ENCODE results near the gene UBQLN4. TPM values are rescaled to one million over a fixed set of nuclear protein-coding genes. Genes with fewer than 3 reads are reported as not detected.

UBQLN4 gene
- total RNA-seq, 1 donor from 2014 or later = 32.5 TPM

DNA sequence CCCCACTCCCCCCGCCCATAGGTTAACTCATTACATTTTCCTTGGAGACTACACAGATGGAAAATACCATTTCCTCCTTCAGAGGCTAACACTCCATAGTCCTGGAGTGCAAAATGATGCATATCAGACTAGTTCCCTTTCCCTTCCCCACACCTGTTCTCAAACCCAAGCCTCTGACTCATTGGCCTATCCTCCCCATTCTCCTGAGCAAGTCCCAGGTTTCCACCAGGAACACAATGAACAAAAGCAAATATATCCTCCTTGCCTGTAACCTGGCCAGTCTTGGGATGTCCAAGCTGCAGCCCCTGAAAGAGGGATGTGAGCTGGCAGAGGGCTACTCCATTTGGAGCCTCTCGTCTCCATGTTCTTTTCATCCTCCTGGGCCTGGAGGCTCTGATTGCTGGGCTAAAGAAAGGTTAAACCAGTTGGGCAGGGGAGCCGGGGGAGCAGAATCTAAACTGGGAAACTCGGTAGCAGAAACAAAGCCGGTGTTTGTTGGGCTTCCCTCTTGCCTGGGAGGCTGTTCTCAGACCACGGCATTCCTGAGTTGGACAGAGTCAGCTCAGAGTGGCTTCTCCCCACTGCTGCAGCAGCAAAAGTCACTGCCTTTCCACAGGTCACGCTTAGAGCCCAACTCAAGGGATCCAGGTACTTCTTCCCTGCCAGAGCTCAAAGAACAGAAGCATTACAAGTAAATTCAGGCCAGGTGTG is 46.8 kb downstream of the UBQLN4 start:
- Histone ChIP-seq H3K36me3 (peaks cover 48% of the 10 kb centered on the region), H3K27ac (peak overlapping the region; percentile 18), H3K27me3 (ENCODE audit: low read depth) (no peaks in the 10 kb centered on the region), H3K9me3 (no peaks in the 10 kb centered on the region), H3K4me3 (no peak overlapping the region), H3K4me1 (no peaks in the 10 kb centered on the region)
- DNase-seq = no peak
- intact Hi-C loops (cut with DNase I) = no loop called here
- TF ChIP-seq CTCF (IDR thresholded peaks at IDR 0.05) = no peak
- no peak for ATAC-seq

- no peaks in the 10 kb centered on the region for H3K27me3 ChIP-seq (ENCODE audit: low read depth)
- intact Hi-C loops (cut with DNase I) = no loop called here
- H3K36me3 ChIP-seq = peaks cover 30% of the 10 kb centered on the region
- no peak overlapping the region for H3K4me3 ChIP-seq
- H3K27ac ChIP-seq = no peak overlapping the region
- ATAC-seq (peak; percentile 44 to 54), DNase-seq (no peak)
- H3K4me1 ChIP-seq = no peaks in the 10 kb centered on the region
- TF ChIP-seq CTCF (IDR thresholded peaks at IDR 0.05) = no peak
- no peaks in the 10 kb centered on the region for H3K9me3 ChIP-seq
These were observed 48.6 kb downstream of the UBQLN4 start for GRCh38 chr1:156004843-156005584.

DNA sequence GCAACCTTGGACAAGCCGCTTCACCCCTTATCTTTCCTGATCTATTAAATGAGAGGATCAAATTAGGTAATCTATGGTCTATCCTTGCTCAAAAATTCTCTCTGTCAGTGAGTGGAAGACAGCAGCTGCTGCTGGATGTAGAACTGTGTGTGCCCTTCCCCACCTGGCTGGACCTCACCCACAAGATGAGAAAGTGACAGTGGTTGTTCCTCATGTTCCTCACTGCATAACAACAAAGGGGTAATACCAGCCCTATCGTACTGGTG is 49.7 kb downstream of the UBQLN4 start:
- H3K36me3 ChIP-seq = peaks cover 18% of the 10 kb centered on the region
- intact Hi-C loops (cut with DNase I) = no loop called here
- H3K27ac ChIP-seq = peak overlapping the region; percentile 63
- no peak for ATAC-seq
- peak overlapping the region; percentile 46 for H3K4me3 ChIP-seq
- no peaks in the 10 kb centered on the region for H3K27me3 ChIP-seq (ENCODE audit: low read depth)
- TF ChIP-seq CTCF (IDR thresholded peaks at IDR 0.05) = no peak
- H3K9me3 ChIP-seq = no peaks in the 10 kb centered on the region
- no peaks in the 10 kb centered on the region for H3K4me1 ChIP-seq
- DNase-seq = no peak

DNA sequence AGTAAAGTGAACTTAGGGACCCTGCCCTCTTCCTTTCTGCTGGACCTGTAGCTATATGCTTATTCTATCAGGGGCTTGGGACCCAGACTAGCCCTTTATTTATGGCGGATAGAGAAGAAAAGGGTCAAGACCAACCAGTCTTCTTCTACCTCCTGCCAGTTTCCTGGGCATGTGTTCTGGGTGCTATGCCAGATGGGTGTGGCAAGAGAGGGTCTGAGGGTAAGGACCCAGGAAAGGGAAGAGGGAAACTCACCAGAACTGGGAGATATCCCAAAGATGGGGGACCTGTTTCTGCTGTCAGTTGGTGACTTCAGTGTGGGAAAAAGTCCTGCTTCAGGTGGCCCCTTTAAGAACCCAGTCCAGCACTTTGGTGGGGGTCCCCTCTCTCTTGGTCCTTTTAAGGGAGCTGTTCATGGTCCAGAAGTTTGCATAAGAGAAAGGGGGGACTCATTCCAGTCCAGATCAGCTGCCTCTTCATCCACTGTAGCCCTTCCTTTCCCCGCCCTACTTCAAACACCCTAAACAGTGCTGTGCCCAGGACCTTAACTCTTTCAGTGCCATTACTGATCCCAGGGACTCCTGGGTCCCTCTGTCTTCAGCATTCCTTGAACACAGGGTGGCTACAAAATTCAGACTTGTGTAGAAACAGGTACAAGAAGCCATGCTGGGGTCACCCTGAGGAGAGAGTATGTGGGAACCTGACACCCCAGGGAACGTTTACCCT is 51.2 kb downstream of the UBQLN4 start:
- no peaks in the 10 kb centered on the region for H3K4me1 ChIP-seq
- H3K9me3 ChIP-seq = no peaks in the 10 kb centered on the region
- ATAC-seq (peak; percentile 84 to 87), DNase-seq (peak; percentile 56)
- no peak for TF ChIP-seq CTCF (IDR thresholded peaks at IDR 0.05)
- H3K27ac ChIP-seq = peak overlapping the region; percentile 63
- peak overlapping the region; percentile 46 for H3K4me3 ChIP-seq
- H3K27me3 ChIP-seq (ENCODE audit: low read depth) = no peaks in the 10 kb centered on the region
- intact Hi-C loops (cut with DNase I) = no loop called here
- peaks cover 3% of the 10 kb centered on the region for H3K36me3 ChIP-seq

GRCh38 chr1:156001662-156002171 is 51.9 kb downstream of the UBQLN4 start:
- peak in 1 of 2 donors; percentile 18 for ATAC-seq
- H3K27ac ChIP-seq = peak overlapping the region; percentile 63
- TF ChIP-seq CTCF (IDR thresholded peaks at IDR 0.05) = no peak
- H3K9me3 ChIP-seq = no peaks in the 10 kb centered on the region
- H3K27me3 ChIP-seq (ENCODE audit: low read depth) = no peaks in the 10 kb centered on the region
- intact Hi-C loops (cut with DNase I) = no loop called here
- no peaks in the 10 kb centered on the region for H3K36me3 ChIP-seq
- no peaks in the 10 kb centered on the region for H3K4me1 ChIP-seq
- no peak for DNase-seq
- peak overlapping the region; percentile 46 for H3K4me3 ChIP-seq

All from lower lobe of right lung (tissue), 2 donors.